IgD-negative memory B cell (primary cell): ENCODE measurements around the gene XPR1. TPM values are rescaled to one million over a fixed set of nuclear protein-coding genes. Genes with fewer than 3 reads are reported as not detected.

Experiments
- H3K27ac Mint-ChIP-seq, 3 donors: one replicate each; pipeline ENCODE4 v1.8.0; 2020 to 2022; ENCODE audit warnings: mild to moderate bottlenecking in 3 of 3, mixed read lengths in 3 of 3, moderate library complexity in 1 of 3
- H3K27me3 Mint-ChIP-seq: one replicate; pipeline ENCODE4 v1.8.0; 2021; ENCODE audit warnings: mixed read lengths
- H3K36me3 Mint-ChIP-seq: one replicate; pipeline ENCODE4 v1.8.0; 2020; ENCODE audit warnings: mild to moderate bottlenecking, mixed read lengths
- H3K4me1 Mint-ChIP-seq, 3 donors: one replicate each; pipeline ENCODE4 v1.8.0; 2020 to 2022; ENCODE audit warnings: mixed read lengths in 3 of 3, mild to moderate bottlenecking in 1 of 3
- H3K4me3 Mint-ChIP-seq, 4 donors: one replicate each; pipeline ENCODE4 v1.8.0; 2020 to 2022; ENCODE audit warnings: mild to moderate bottlenecking in 4 of 4, mixed read lengths in 4 of 4, moderate library complexity in 3 of 4
- H3K9me3 Mint-ChIP-seq, 3 donors: one replicate each; pipeline ENCODE4 v1.8.0; 2020 to 2021; ENCODE audit warnings: mixed read lengths in 3 of 3, mild to moderate bottlenecking in 1 of 3
- polyA plus RNA-seq: library from polyadenylated mRNA; unstranded; fragments of 300-500 nt; fragmentation: Illumina TruSeq; gene quantifications from one replicate; pipeline ENCODE4 v1.2.3, GENCODE V29; 2021

The XPR1 gene
- polyA plus RNA-seq, 1 donor from 2014 or later = 5.7 TPM

DNA sequence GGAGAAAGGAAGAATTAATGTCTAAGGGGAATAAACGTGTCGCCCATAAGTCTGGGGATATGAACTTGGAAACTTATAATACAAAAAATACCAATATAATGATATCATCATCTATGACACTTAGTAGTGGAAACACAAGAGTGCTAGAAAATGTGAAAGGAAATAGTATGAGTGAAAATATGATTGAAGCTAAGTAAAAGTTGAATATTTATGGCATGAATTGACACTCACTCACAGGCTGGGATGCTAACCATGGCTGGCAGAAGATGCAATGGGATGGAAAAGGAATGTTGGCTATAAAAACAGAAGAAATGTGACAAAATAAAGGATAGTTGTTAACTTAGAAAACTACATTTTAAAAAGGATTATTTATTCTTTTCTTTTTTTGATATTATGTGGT lies 120.1 kb downstream of the XPR1 start:
- Mint-ChIP-seq H3K27me3 (no peaks in the 10 kb centered on the region), H3K4me1 (peaks cover 0 to 4% (median 3%) of the 10 kb centered on the region in 3 donors), H3K36me3 (peaks cover 16% of the 10 kb centered on the region), H3K27ac (no peak overlapping the region), H3K9me3 (peaks cover 4% of the 10 kb centered on the region in 3 donors), H3K4me3 (no peak overlapping the region)

DNA sequence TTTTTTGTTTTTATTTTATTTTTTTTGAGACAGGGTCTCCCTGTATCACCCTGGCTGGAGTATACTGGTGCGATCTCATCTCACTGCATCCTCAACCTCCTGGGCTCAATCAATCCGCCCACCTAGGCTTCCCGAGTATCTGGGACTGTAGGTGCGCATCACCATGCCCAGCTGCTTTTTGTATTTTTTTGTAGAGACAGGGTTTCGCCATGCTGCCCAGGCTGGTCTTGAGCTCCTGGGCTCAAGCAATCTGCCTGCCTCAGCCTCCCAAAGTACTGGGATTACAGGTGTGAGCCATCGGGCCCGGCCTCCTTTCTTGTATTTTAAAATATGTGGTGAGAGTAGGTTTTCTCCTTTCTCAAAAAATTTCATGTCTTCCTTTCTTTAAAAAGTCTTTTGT lies 122.6 kb downstream of the XPR1 start:
- Mint-ChIP-seq H3K9me3 (peaks cover 3 to 4% (median 4%) of the 10 kb centered on the region in 3 donors), H3K27me3 (no peaks in the 10 kb centered on the region), H3K4me1 (peaks cover 0 to 4% (median 3%) of the 10 kb centered on the region in 3 donors), H3K36me3 (peaks cover 16% of the 10 kb centered on the region), H3K4me3 (no peak overlapping the region), H3K27ac (no peak overlapping the region)

DNA sequence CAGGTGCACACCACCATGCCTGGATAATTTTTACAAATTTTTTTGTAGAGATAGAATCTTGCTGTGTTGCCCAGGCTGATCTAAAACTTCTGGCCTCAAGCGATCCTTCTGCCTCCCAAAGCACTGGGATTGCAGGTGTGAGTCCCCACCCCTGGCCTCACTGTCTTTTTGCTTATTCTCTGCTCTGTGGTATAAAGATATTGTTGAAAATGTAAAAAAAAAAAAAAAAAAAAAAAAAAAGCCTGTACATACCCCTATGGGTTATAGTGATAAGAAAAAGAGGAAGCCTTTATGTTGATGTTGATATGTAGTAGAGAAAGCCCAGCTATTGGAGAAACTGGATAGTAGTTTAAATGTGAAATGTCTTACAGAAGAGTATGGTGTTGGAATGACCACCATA lies 125.8 kb downstream of the XPR1 start:
- Mint-ChIP-seq H3K4me3 (no peak overlapping the region), H3K4me1 (peaks cover 0 to 5% (median 3%) of the 10 kb centered on the region in 3 donors), H3K27ac (no peak overlapping the region), H3K9me3 (peaks cover 1 to 5% (median 4%) of the 10 kb centered on the region in 3 donors), H3K36me3 (peaks cover 13% of the 10 kb centered on the region), H3K27me3 (no peaks in the 10 kb centered on the region)

DNA sequence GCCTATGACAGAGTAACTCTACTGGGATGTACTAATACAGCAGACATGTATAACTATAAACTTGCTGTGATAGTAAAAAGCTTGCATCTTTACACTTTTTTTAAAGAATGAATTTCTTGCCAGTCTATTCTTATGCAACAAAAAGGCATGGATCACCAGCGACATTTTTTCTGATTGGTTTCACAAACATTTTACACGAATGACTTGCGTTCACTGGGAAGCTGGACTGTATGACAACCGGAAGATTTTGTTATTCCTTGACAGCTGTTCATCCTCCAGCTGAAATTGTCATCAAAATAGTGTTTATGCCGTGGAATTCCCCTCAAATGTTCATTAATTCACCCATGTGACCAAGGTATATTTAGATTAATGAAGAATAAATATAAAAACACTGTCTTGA lies 131.0 kb downstream of the XPR1 start:
- peaks cover 0 to 7% (median 2%) of the 10 kb centered on the region in 3 donors for H3K4me1 Mint-ChIP-seq
- H3K9me3 Mint-ChIP-seq = peaks cover 0 to 2% (median 0%) of the 10 kb centered on the region in 3 donors
- H3K27ac Mint-ChIP-seq = no peak overlapping the region
- no peak overlapping the region for H3K4me3 Mint-ChIP-seq
- no peaks in the 10 kb centered on the region for H3K27me3 Mint-ChIP-seq
- H3K36me3 Mint-ChIP-seq = peaks cover 3% of the 10 kb centered on the region

DNA sequence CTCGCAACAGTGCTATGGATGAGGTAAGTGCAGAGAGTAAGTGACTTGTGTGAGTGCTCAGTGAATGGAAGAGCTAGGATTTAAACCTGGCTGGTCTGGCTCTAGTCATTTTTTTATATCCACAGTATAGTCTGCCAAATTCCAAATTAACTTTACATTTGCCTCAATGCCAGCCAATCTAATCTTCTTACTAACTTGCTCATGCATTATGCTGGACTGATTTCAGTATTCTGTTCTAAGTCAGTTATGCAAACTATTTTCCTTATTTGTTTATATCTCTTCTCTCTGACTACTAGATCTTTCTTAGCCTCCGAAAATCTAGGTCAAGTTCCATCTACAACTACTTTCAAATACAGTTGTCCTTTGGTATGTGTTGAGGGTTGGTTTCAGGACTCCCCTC lies 133.3 kb downstream of the XPR1 start:
- Mint-ChIP-seq H3K4me3 (no peak overlapping the region), H3K4me1 (peaks cover under 1 to 7% (median 4%) of the 10 kb centered on the region in 3 donors), H3K27ac (no peak overlapping the region)

DNA sequence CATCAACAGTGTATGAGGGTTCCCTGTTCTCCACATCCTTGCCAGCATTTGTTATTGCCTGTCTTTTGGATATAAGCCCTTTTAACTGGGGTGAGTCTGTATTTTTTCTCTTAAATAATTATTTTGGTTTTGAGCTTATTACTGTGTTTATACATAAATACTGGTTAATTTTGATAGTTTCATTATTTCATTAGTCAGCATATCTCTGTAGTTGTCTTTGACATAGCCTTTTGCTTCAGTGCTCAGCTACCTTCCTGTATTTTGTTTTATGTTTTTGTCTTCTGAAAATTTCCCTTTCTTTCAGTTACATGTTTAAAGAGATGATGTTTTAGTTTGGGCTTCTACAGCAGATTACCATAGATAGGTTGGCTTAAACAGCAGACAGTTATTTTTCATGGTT lies 138.1 kb downstream of the XPR1 start:
- Mint-ChIP-seq H3K4me3 (no peak overlapping the region), H3K27me3 (no peaks in the 10 kb centered on the region), H3K4me1 (peaks cover 3 to 12% (median 10%) of the 10 kb centered on the region in 3 donors), H3K27ac (no peak overlapping the region), H3K9me3 (peaks cover 0 to 3% (median 2%) of the 10 kb centered on the region in 3 donors), H3K36me3 (peaks cover 11% of the 10 kb centered on the region)

More for the DNA sequence above, 133.3 kb downstream of the XPR1 start:
- Mint-ChIP-seq H3K36me3 (peaks cover 2% of the 10 kb centered on the region), H3K9me3 (peaks cover 0 to 2% (median 2%) of the 10 kb centered on the region in 3 donors), H3K27me3 (no peaks in the 10 kb centered on the region)

DNA sequence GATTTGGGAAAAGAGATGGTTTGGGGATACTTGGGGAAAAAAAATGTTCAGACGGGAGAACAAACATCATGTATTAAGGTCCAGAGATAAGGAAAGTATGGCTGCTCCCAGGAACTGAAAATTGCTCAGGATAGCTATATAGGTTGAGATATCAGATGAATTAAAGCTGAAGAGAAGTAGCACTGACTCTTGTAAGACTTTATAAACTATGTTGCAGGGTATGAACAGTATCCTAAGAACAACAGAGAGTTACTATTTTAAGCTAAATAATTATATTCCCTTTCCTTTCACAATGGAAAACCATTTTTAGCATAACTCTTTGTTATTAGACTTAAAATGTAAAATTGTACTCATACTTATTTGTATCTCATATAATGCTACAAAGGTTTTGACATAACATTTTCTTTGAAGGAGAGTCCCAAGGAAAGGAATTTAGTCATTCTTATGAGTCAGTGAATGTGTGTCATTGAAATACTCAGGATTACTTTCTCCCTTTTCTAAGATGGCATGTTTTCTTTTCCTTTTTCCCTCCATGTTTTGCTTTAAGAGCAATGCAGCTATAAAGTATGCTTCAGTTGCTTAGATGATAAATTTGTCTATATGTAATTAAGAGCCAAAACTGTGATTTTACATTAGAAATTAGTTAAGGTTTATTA lies 141.5 kb downstream of the XPR1 start:
- H3K27ac Mint-ChIP-seq = no peak overlapping the region
- H3K4me3 Mint-ChIP-seq = no peak overlapping the region
- peaks cover 9% of the 10 kb centered on the region for H3K36me3 Mint-ChIP-seq
- H3K4me1 Mint-ChIP-seq = peaks cover 1 to 12% (median 10%) of the 10 kb centered on the region in 3 donors
- H3K27me3 Mint-ChIP-seq = no peaks in the 10 kb centered on the region
- H3K9me3 Mint-ChIP-seq = peaks cover 0 to 3% (median 2%) of the 10 kb centered on the region in 3 donors

DNA sequence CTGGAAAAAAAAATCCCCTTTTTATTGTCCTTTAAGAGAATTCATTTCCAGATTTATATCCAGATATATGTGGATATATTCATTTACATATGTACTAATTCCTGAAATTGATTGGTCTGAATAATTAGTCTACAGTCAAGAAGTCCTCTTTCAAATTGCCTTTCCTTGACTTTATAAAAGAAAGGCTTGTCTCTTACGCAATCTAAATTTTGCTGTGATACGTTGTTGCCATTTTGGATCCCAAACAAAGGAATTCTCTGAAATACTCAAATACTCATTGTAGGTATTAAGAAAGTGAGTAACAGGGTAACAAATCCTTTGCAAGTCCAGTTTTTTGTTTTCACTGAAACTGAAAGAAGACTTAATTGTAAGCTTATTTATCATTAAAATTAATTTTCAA lies 144.0 kb downstream of the XPR1 start:
- H3K27me3 Mint-ChIP-seq = no peaks in the 10 kb centered on the region
- H3K36me3 Mint-ChIP-seq = peaks cover 11% of the 10 kb centered on the region
- H3K4me3 Mint-ChIP-seq = no peak overlapping the region
- peaks cover 3 to 9% (median 8%) of the 10 kb centered on the region in 3 donors for H3K4me1 Mint-ChIP-seq
- H3K9me3 Mint-ChIP-seq = peaks cover 0 to 3% (median 0%) of the 10 kb centered on the region in 3 donors
- no peak overlapping the region for H3K27ac Mint-ChIP-seq

DNA sequence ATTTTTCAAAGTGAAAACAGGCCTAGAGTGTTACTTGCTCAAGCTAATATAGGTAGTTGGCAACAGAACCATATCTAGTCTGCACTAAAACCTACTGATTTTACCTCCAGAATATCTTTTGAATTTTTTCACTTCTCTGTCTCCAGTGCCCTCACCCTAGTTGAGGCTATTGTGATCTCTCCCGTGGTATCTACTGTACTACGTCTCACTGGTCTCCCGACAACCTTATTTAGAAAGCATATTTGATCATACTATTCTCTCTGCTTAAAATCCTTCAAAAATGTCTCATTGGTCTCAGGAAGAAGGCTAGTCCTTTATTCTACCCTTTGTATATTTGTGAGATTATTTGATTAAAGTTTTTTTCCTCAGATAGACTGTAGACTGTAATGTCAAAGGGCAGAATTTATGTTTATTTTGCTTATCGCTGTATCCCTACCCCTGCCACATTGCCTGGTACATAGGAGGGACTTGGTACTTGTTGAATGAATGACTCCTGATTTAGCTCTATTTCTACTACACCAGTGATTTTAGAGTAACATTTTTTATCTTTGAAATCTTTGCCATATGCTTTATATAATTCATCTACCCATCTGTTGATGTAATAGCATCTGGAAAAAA lies 145.4 kb downstream of the XPR1 start:
- H3K4me3 Mint-ChIP-seq = no peak overlapping the region
- peaks cover 7% of the 10 kb centered on the region for H3K36me3 Mint-ChIP-seq
- H3K27ac Mint-ChIP-seq = no peak overlapping the region

DNA sequence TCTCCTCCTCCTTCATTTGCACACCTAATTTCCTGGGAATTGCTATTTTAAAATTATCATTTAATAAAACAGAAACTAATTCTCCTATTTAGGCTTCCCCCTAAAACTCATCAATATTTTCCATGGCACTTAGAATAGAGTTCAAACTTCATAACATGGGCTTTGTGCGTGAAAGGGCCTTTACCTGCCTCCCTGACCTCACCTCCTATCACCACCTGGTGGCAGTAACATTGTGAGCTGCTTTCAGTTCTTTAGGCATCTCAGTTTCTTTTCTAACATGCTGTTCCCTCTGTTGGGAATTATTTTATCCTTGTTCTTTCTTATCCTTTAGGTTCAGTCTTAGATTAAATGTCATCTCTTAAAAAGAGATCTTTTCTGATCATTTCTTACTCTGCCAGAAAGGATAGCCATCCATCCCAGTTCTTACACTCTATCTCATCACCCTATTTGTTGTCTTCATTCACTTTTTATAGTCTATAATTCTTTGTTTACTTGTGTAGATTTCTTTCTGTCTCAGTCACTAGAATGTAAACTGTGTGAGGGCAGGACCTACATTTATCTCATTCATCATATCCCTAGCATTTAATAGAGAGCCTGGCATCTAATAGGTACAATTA lies 147.1 kb downstream of the XPR1 start:
- Mint-ChIP-seq H3K27me3 (no peaks in the 10 kb centered on the region), H3K9me3 (no peaks in the 10 kb centered on the region), H3K36me3 (peaks cover 6% of the 10 kb centered on the region)

More for the DNA sequence above, 145.4 kb downstream of the XPR1 start:
- H3K9me3 Mint-ChIP-seq = no peaks in the 10 kb centered on the region
- peaks cover 0 to 9% (median 9%) of the 10 kb centered on the region in 3 donors for H3K4me1 Mint-ChIP-seq
- no peaks in the 10 kb centered on the region for H3K27me3 Mint-ChIP-seq

DNA sequence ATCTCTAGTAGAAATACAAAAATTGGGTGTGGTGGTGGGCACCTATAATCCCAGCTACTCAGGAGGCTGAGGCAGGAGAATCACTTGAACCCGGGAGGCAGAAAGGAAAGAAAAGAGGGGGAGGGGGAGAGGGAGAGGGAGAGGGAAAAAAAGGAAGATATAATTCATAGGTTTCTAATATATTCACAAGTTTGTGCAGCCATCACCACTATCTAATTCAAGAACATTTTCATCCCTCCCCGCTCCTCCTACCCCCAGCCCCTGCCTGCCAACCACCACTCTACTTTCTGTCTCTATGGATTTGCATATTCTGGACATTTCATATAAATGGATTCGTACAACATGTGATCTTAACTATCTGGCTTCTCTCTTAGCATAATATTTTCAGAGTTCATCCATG lies 147.8 kb downstream of the XPR1 start:
- Mint-ChIP-seq H3K4me3 (peak overlapping the region in 1 of 4 donors; percentile 18), H3K4me1 (peaks cover 0 to 9% (median 7%) of the 10 kb centered on the region in 3 donors), H3K9me3 (no peaks in the 10 kb centered on the region)

More for the DNA sequence above, 147.1 kb downstream of the XPR1 start:
- no peak overlapping the region for H3K27ac Mint-ChIP-seq
- H3K4me3 Mint-ChIP-seq = no peak overlapping the region
- peaks cover 0 to 9% (median 7%) of the 10 kb centered on the region in 3 donors for H3K4me1 Mint-ChIP-seq

DNA sequence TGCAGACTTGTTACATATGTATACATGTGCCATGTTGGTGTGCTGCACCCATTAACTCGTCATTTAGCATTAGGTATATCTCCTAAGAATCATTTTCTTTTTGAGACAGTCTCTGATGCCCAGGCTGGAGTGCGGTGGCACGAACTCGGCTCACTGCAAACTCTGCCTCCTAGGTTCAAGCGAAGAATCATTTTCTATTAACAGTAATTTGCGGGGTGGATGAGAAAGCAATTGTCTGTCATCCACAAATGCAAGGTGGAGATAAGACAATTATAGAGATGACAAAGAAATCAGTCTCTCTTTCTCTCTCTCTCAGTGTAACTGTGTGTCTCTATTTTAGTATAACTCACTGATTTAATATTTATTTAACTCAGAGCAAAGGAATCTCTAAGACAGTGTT lies 149.9 kb downstream of the XPR1 start:
- Mint-ChIP-seq H3K27me3 (no peaks in the 10 kb centered on the region), H3K4me3 (no peak overlapping the region), H3K27ac (no peak overlapping the region), H3K36me3 (peaks cover 5% of the 10 kb centered on the region), H3K4me1 (peaks cover 0 to 9% (median 8%) of the 10 kb centered on the region in 3 donors), H3K9me3 (no peaks in the 10 kb centered on the region)

More for the DNA sequence above, 147.8 kb downstream of the XPR1 start:
- H3K27ac Mint-ChIP-seq = no peak overlapping the region
- H3K27me3 Mint-ChIP-seq = no peaks in the 10 kb centered on the region
- H3K36me3 Mint-ChIP-seq = peaks cover 4% of the 10 kb centered on the region

DNA sequence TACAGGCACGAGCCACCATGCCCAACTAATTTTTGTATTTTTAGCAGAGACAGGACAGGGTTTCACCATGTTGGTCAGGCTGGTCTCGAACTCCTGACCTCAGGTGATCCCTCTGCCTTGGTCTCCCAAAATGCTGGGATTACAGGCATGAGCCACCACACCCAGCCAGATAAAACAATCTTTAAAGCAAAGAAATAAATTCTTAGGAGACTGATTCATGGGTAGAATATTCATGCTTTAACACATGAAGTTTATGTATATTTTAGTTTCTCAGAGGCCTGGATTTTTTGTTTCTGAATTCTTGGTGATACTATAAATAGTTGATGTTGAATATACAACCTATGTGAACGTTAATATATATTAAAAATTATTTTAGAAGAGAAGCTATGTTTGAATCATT lies 153.5 kb downstream of the XPR1 start:
- no peaks in the 10 kb centered on the region for H3K27me3 Mint-ChIP-seq
- peaks cover 0 to 4% (median 1%) of the 10 kb centered on the region in 3 donors for H3K4me1 Mint-ChIP-seq
- peaks cover 14% of the 10 kb centered on the region for H3K36me3 Mint-ChIP-seq
- H3K9me3 Mint-ChIP-seq = peaks cover 0 to 3% (median 0%) of the 10 kb centered on the region in 3 donors
- H3K4me3 Mint-ChIP-seq = no peak overlapping the region
- no peak overlapping the region for H3K27ac Mint-ChIP-seq

DNA sequence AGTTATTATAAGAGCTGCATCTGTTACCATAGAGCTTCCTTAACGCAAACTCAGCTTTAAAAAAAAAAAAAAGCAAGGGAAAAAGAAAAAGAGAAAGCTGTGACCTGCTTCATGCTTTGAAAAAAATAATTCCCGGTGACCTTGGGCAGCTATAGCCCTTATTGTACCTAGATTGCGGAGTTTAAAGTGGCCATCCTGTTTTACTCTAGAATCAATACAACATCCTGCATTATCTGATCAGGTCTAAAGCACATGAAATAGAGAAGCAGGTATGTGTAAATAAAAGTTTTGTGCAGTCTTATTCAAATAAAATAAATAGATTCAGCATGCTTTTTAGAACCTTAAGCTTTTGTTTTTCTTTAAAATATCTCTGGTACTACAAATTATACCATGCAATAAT lies 154.1 kb downstream of the XPR1 start:
- Mint-ChIP-seq H3K27me3 (no peaks in the 10 kb centered on the region), H3K4me3 (no peak overlapping the region), H3K9me3 (peaks cover 0 to 3% (median 0%) of the 10 kb centered on the region in 3 donors), H3K27ac (no peak overlapping the region), H3K4me1 (peaks cover 0 to 3% (median 1%) of the 10 kb centered on the region in 3 donors), H3K36me3 (peaks cover 13% of the 10 kb centered on the region)

DNA sequence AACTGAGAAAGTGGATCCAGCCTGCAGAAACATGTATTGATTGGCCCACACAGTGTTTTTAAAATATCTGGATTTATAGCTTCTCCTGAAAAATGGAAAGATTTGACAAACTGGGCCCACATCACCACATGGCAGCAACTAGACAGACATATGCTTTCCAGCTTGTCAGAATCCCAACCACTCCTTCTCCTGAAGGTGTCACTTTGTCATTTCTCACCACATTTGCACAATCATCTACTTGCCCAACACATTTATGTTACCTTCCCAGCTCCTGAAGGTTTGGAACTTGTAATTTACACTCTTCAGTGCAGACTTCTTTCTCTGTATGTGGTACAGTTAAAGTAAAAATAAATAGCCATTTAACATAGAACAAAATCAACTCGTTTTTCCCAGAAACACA lies 154.8 kb downstream of the XPR1 start:
- Mint-ChIP-seq H3K36me3 (peaks cover 13% of the 10 kb centered on the region), H3K27me3 (no peaks in the 10 kb centered on the region), H3K9me3 (peaks cover 0 to 3% (median 0%) of the 10 kb centered on the region in 3 donors), H3K4me3 (no peak overlapping the region), H3K4me1 (peaks cover 0 to 3% (median 1%) of the 10 kb centered on the region in 3 donors), H3K27ac (no peak overlapping the region)
